ENCODE measurements around the gene RNF39.

Gene RNF39

GRCh38 chr6:30020626-30021025 is 54.9 kb downstream of the RNF39 start:
- TF ChIP-seq, protein P1, sequence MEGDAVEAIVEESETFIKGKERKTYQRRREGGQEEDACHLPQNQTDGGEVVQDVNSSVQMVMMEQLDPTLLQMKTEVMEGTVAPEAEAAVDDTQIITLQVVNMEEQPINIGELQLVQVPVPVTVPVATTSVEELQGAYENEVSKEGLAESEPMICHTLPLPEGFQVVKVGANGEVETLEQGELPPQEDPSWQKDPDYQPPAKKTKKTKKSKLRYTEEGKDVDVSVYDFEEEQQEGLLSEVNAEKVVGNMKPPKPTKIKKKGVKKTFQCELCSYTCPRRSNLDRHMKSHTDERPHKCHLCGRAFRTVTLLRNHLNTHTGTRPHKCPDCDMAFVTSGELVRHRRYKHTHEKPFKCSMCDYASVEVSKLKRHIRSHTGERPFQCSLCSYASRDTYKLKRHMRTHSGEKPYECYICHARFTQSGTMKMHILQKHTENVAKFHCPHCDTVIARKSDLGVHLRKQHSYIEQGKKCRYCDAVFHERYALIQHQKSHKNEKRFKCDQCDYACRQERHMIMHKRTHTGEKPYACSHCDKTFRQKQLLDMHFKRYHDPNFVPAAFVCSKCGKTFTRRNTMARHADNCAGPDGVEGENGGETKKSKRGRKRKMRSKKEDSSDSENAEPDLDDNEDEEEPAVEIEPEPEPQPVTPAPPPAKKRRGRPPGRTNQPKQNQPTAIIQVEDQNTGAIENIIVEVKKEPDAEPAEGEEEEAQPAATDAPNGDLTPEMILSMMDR (IDR thresholded peaks at IDR 0.05; ENCODE audit: low read depth, low read length, missing control alignments) = no peak
- DNase-seq (ENCODE audit: low read depth) = no peak
- H3K4me3 ChIP-seq (ENCODE audit: low read depth, low read length) = no peak overlapping the region
- in situ Hi-C loops (cut with HindIII; ENCODE audit: low sequenced_read_pairs) = no loop called here
